ENCODE results near the gene LRRC4C.

GRCh38 chr11:41457216-41458014 lies 2.0 kb downstream of the LRRC4C start:
- TF ChIP-seq CTCF (conservative IDR thresholded peaks at IDR 0.05; ENCODE audit: low read depth, low read length) (no peak), EZH2phosphoT487 (IDR thresholded peaks at IDR 0.05; ENCODE audit: borderline replicate concordance, low read length) (no peak)
